Astrocyte (in vitro differentiated cells and primary cell): ENCODE measurements around the gene DENND2A. TPM values are rescaled to one million over a fixed set of nuclear protein-coding genes. Genes with fewer than 3 reads are reported as not detected.
"Not testable (repeated sequence)": the region's sequence is repeated elsewhere in the genome, so short reads cannot be mapped to it uniquely, and the experiment has no call there.

Experiments used
- DNase-seq: peaks from one replicate; pipeline ENCODE4 v3.0.0-alpha.2; 2010; ENCODE audit warnings: low read depth
- FAIRE-seq: peaks from 2 replicates; lab custom pipeline; 2011; peaks lifted over from hg19 to GRCh38; lab: Jason Lieb, UNC
- H2AFZ ChIP-seq: 2 replicates; pipeline ENCODE4 v1.6.0; 2012; ENCODE audit warnings: low read depth, low read length, inconsistent platforms
- H3K27ac ChIP-seq: 2 replicates; pipeline ENCODE4 v1.5.1; 2011; ENCODE audit warnings: low read depth, low read length, inconsistent platforms
- H3K27me3 ChIP-seq: 2 replicates; pipeline ENCODE4 v1.6.0; 2011; ENCODE audit warnings: low read length, inconsistent platforms; ENCODE audit not compliant: insufficient read depth
- H3K36me3 ChIP-seq: 2 replicates; pipeline ENCODE4 v1.5.1; 2011; ENCODE audit warnings: low read length, inconsistent platforms; ENCODE audit not compliant: insufficient read depth
- H3K4me1 ChIP-seq: 2 replicates; pipeline ENCODE4 v1.5.1; 2011; ENCODE audit warnings: low read length, inconsistent platforms; ENCODE audit not compliant: insufficient read depth
- H3K4me2 ChIP-seq: 2 replicates; pipeline ENCODE4 v1.6.0; 2012; ENCODE audit warnings: low read length, inconsistent platforms
- H3K4me3 ChIP-seq: 2 replicates; pipeline ENCODE4 v1.5.1; 2011; ENCODE audit warnings: low read depth, mild to moderate bottlenecking, low read length, inconsistent platforms; ENCODE audit not compliant: insufficient read depth
- H3K79me2 ChIP-seq: 2 replicates; pipeline ENCODE4 v1.6.0; 2012; ENCODE audit warnings: mild to moderate bottlenecking, low read length, inconsistent platforms; ENCODE audit not compliant: insufficient read depth
- H3K9ac ChIP-seq: 2 replicates; pipeline ENCODE4 v1.6.0; 2012; ENCODE audit warnings: mild to moderate bottlenecking, low read length, inconsistent platforms
- H3K9me3 ChIP-seq: 2 replicates; pipeline ENCODE4 v1.5.1; 2012; ENCODE audit warnings: low read depth, mild to moderate bottlenecking, low read length, inconsistent platforms; ENCODE audit not compliant: insufficient read depth
- H4K20me1 ChIP-seq: 2 replicates; pipeline ENCODE4 v1.6.0; 2012; ENCODE audit warnings: low read length, inconsistent platforms; ENCODE audit not compliant: insufficient read depth
- H3K27ac Mint-ChIP-seq: one replicate; pipeline ENCODE4 v1.8.0; 2021; ENCODE audit warnings: mild to moderate bottlenecking, mixed read lengths; ENCODE audit not compliant: unreplicated experiment
- H3K27me3 Mint-ChIP-seq: one replicate; pipeline ENCODE4 v1.8.0; 2021; ENCODE audit warnings: low read depth, mixed read lengths; ENCODE audit not compliant: unreplicated experiment
- H3K36me3 Mint-ChIP-seq: one replicate; pipeline ENCODE4 v1.8.0; 2021; ENCODE audit warnings: low read depth, mixed read lengths; ENCODE audit not compliant: unreplicated experiment
- H3K4me1 Mint-ChIP-seq: one replicate; pipeline ENCODE4 v1.8.0; 2021; ENCODE audit warnings: low read depth, mixed read lengths; ENCODE audit not compliant: unreplicated experiment
- H3K4me3 Mint-ChIP-seq: one replicate; pipeline ENCODE4 v1.8.0; 2021; ENCODE audit warnings: mild to moderate bottlenecking, moderate library complexity, mixed read lengths; ENCODE audit not compliant: unreplicated experiment
- H3K9me3 Mint-ChIP-seq: one replicate; pipeline ENCODE4 v1.8.0; 2021; ENCODE audit warnings: mild to moderate bottlenecking, mixed read lengths; ENCODE audit not compliant: unreplicated experiment
- EZH2 ChIP-seq: IDR thresholded peaks from 2 replicates; pipeline ENCODE4 v1.6.1; 2012; ENCODE audit warnings: mild to moderate bottlenecking, low read length, inconsistent platforms; ENCODE audit not compliant: insufficient read depth
- total RNA-seq: library from RNA; stranded (reverse); gene quantifications from 2 replicates; pipeline ENCODE4 v1.2.1, GENCODE V29; 2021
- TF ChIP-seq, protein P1 (sequence below): IDR thresholded peaks from 2 replicates; pipeline ENCODE4 v1.5.1; 2011; ENCODE audit warnings: low read depth, mild to moderate bottlenecking, inconsistent platforms, low read length, moderate library complexity; ENCODE audit not compliant: insufficient read depth

The DENND2A gene
- total RNA-seq, 1 donor from 2014 or later = 42.1 TPM

DNA sequence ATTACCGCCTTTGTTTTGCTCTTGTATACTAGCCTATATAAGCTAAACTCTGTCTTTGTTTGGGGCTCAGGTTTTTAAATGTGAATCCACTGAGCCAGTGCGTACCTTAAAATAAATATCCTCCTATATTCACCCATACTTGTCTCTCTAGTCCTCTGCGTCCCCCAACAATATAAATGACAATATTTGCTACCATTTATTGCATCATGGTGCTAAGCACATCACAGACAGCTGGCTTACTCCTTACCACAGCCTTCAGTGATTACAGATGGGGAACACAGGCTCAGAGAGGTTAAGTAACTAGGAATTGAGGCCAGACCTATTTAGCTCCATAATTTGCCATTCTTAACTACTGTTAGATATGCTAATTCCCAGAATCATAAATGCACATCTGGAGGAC, 28.7 kb upstream of the DENND2A start:
- Histone ChIP-seq H3K9me3 (no peaks in the 10 kb centered on the region), H3K9ac (no peak overlapping the region), H3K36me3 (no peaks in the 10 kb centered on the region), H2AFZ (no peak overlapping the region), H3K4me2 (no peak overlapping the region), H3K4me1 (peaks cover 8% of the 10 kb centered on the region), H3K27me3 (no peaks in the 10 kb centered on the region), H3K79me2 (no peaks in the 10 kb centered on the region), H3K27ac (no peak overlapping the region), H4K20me1 (no peaks in the 10 kb centered on the region), H3K4me3 (no peak overlapping the region)
- peaks cover 4% of the 10 kb centered on the region for H3K4me1 Mint-ChIP-seq
- no peaks in the 10 kb centered on the region for H3K36me3 Mint-ChIP-seq
- DNase-seq (no peak), FAIRE-seq (no peak)
- no peak for TF ChIP-seq EZH2
- TF ChIP-seq, protein P1, sequence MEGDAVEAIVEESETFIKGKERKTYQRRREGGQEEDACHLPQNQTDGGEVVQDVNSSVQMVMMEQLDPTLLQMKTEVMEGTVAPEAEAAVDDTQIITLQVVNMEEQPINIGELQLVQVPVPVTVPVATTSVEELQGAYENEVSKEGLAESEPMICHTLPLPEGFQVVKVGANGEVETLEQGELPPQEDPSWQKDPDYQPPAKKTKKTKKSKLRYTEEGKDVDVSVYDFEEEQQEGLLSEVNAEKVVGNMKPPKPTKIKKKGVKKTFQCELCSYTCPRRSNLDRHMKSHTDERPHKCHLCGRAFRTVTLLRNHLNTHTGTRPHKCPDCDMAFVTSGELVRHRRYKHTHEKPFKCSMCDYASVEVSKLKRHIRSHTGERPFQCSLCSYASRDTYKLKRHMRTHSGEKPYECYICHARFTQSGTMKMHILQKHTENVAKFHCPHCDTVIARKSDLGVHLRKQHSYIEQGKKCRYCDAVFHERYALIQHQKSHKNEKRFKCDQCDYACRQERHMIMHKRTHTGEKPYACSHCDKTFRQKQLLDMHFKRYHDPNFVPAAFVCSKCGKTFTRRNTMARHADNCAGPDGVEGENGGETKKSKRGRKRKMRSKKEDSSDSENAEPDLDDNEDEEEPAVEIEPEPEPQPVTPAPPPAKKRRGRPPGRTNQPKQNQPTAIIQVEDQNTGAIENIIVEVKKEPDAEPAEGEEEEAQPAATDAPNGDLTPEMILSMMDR = no peak
- H3K4me3 Mint-ChIP-seq = no peak overlapping the region
- peaks cover 4% of the 10 kb centered on the region for H3K27me3 Mint-ChIP-seq
- H3K27ac Mint-ChIP-seq = no peak overlapping the region
- no peaks in the 10 kb centered on the region for H3K9me3 Mint-ChIP-seq

DNA sequence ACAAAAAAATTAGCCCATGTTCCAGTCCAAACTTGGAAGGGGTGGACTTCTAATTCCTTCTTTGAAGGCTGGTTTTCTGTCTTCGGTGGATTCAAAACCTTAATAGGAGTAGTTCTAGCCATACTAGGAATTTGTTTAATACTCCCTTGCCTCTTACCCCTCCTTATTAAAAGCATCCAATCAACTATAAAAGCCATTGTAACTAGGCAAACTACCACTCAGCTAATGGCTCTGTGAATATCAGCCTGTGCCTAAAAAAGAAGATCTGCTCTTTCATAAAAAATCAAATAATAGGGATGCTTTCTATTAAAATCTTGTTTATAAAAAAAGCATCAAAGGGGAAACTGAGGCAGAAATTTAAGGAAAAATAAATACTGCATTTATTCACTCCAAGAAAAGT, 28.0 kb upstream of the DENND2A start:
- Histone ChIP-seq H3K36me3 (no peaks in the 10 kb centered on the region), H3K9me3 (no peaks in the 10 kb centered on the region), H3K9ac (no peak overlapping the region), H3K79me2 (no peaks in the 10 kb centered on the region), H3K4me1 (peaks cover 5% of the 10 kb centered on the region), H3K27ac (no peak overlapping the region), H3K4me3 (no peak overlapping the region), H2AFZ (no peak overlapping the region), H3K27me3 (no peaks in the 10 kb centered on the region), H4K20me1 (no peaks in the 10 kb centered on the region), H3K4me2 (no peak overlapping the region)
- TF ChIP-seq EZH2 = no peak
- TF ChIP-seq, protein P1 = no peak
- peaks cover 4% of the 10 kb centered on the region for H3K27me3 Mint-ChIP-seq
- H3K36me3 Mint-ChIP-seq = no peaks in the 10 kb centered on the region
- peaks cover 4% of the 10 kb centered on the region for H3K4me1 Mint-ChIP-seq
- no peak overlapping the region for H3K27ac Mint-ChIP-seq
- H3K9me3 Mint-ChIP-seq = no peaks in the 10 kb centered on the region
- FAIRE-seq (no peak), DNase-seq (no peak)
- H3K4me3 Mint-ChIP-seq = no peak overlapping the region

DNA sequence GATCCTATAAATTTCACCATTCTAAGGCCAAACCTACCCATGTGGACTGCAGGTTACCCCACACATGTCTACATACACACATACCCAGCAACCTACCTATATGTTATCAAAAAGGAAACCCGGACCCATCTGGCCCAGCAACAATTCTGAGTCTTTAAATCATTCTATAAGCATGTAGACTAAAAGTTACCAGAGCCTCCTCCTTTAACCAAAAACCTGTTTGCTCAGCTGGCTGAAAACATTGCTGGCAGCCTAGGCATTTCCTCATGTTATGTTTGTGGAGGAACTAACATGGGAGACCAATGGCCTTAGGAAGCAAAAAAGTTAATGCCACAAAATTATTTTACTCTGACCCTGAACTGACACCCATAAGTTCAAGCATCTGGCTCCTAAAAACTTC, 26.9 kb upstream of the DENND2A start:
- Histone ChIP-seq H3K4me3 (no peak overlapping the region), H3K36me3 (no peaks in the 10 kb centered on the region), H4K20me1 (no peaks in the 10 kb centered on the region), H3K4me1 (no peaks in the 10 kb centered on the region), H3K27ac (no peak overlapping the region), H2AFZ (no peak overlapping the region), H3K27me3 (no peaks in the 10 kb centered on the region), H3K9ac (no peak overlapping the region), H3K4me2 (no peak overlapping the region), H3K79me2 (no peaks in the 10 kb centered on the region), H3K9me3 (no peaks in the 10 kb centered on the region)
- Mint-ChIP-seq H3K9me3 (no peaks in the 10 kb centered on the region), H3K27ac (no peak overlapping the region), H3K36me3 (no peaks in the 10 kb centered on the region), H3K27me3 (peaks cover 7% of the 10 kb centered on the region), H3K4me3 (no peak overlapping the region), H3K4me1 (peaks cover 4% of the 10 kb centered on the region)
- no peak for FAIRE-seq
- DNase-seq = no peak
- no peak for TF ChIP-seq EZH2
- TF ChIP-seq, protein P1 = no peak

DNA sequence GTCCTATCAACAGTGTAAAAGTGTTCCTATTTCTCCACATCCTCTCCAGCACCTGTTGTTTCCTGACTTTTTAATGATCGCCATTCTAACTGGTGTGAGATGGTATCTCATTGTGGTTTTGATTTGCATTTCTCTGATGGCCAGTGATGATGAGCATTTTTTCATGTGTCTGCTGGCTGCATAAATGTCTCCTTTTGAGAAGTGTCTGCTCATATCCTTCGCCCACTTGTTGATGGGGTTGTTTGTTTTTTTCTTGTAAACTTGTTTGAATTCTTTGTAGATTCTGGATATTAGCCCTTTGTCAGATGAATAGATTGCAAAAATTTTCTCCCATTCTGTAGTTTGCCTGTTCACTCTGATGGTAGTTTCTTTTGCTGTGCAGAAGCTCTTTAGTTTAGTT, 22.3 kb upstream of the DENND2A start:
- not testable (repeated sequence) for FAIRE-seq, H3K27ac Mint-ChIP-seq, H3K36me3 ChIP-seq, H3K27ac ChIP-seq, H3K4me2 ChIP-seq, DNase-seq, H3K79me2 ChIP-seq, H4K20me1 ChIP-seq, H3K4me1 ChIP-seq, H3K27me3 ChIP-seq, H3K9ac ChIP-seq, H3K4me3 Mint-ChIP-seq, H3K9me3 Mint-ChIP-seq, H3K36me3 Mint-ChIP-seq, H2AFZ ChIP-seq, H3K4me3 ChIP-seq, H3K9me3 ChIP-seq, H3K4me1 Mint-ChIP-seq
- peaks cover 14% of the 10 kb centered on the region for H3K27me3 Mint-ChIP-seq
